GM10266 (cell line): Measurements from ENCODE around the gene RBM45.
A peak's percentile ranks its signal among the peaks of the same experiment; 100 is the strongest.

Experiments used
- DNase-seq: peaks from one replicate; pipeline ENCODE4 v3.0.0; 2012; ENCODE audit errors: extremely low spot score
- CTCF ChIP-seq: IDR thresholded peaks from 2 replicates; pipeline ENCODE4 v1.5.1; 2012; ENCODE audit warnings: mild to moderate bottlenecking, low read depth; ENCODE audit not compliant: control insufficient read depth, insufficient read depth; ENCODE audit errors: missing control alignments

RBM45 gene

GRCh38 chr2:178112202-178113152, at the start of gene RBM45:
TSS of gene RBM45 (plus strand) at chr2:178112437. CDS start at chr2:178112547, 110 bp downstream.
- DNase-seq, result peak; percentile 88
- peak; percentile 99 for TF ChIP-seq CTCF

GRCh38 chr2:178066324-178066723, 45.9 kb upstream of the RBM45 start:
- DNase-seq, result no peak
- TF ChIP-seq CTCF, result no peak

GRCh38 chr2:178066890-178067669, 45.2 kb upstream of the RBM45 start:
- no peak for DNase-seq
- TF ChIP-seq CTCF, result no peak

GRCh38 chr2:178068823-178069454, 43.3 kb upstream of the RBM45 start:
- no peak for DNase-seq
- no peak for TF ChIP-seq CTCF

- DNase-seq, result no peak
- no peak for TF ChIP-seq CTCF
Observed at GRCh38 chr2:178069551-178069950, 42.7 kb upstream of the RBM45 start.

- no peak for TF ChIP-seq CTCF
- DNase-seq, result no peak
Observed at GRCh38 chr2:178070824-178071223, 41.4 kb upstream of the RBM45 start.
